Jurkat, Clone E6-1 (cell line): Measurements from ENCODE around the gene RAB6A.

ENCODE experiments used
- DNase-seq: peaks from one replicate; pipeline ENCODE4 v3.0.0-alpha.2; 2011; ENCODE audit warnings: low read depth, low spot score
- H3K4me3 ChIP-seq: 2 replicates; pipeline ENCODE4 v1.5.1; 2011; ENCODE audit warnings: mild to moderate bottlenecking, low read length, control low read depth, moderate library complexity

RAB6A gene

GRCh38 chr11:73645972-73646631 is 114.8 kb downstream of the RAB6A start, which contains the start of gene PLEKHB1:
Gene PLEKHB1 (plus strand): TSS chr11:73646581. CDS start chr11:73646609, 28 bp downstream.
- peak within 1 kb of the TSS; percentile 23; the same call in 1 of the 2 replicates for H3K4me3 ChIP-seq
- DNase-seq: no peak

DNA sequence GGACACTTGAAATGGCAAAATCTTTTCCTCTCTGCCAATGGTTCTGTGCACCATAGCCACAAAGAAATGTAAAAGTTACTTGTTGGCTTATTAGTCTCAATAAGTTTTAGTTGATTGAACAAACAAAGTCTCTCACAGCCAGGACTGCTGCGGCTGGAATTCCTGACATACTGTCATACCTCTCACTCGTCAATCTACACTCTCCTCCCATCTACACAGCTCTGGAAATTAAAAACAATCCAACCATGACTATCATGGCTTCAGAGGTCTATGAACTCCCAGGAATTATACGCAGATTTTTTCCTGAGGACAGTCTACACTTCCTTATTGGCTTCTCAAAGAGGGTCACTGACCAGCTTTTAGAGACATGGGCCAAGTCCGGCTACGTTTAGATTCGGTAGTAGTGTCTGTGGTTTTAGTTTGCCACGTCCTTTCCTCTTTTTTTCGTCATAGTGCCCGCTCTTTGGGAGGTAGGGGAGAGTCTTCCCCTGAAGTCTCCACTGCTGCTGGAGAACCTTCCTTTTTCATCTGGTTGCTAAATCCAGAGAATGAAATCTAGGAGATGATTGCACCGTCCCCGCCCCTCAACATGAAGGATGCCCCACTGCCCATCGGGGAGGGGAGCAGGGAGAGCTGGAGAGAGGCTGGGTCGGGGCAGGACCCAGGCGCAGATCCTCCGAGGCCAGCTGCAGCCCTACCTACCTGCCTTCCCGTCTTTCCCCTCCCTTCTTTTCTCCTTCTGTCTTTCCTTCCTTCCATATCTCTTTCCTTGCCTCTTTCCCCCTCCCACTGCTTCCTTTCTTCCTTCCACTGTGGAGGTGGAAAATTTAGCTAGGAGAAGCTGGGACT is 115.5 kb downstream of the RAB6A start:
- no peak for DNase-seq
- no peak overlapping the region for H3K4me3 ChIP-seq

GRCh38 chr11:73641668-73642067 is 119.2 kb downstream of the RAB6A start:
- no peak overlapping the region for H3K4me3 ChIP-seq
- no peak for DNase-seq

GRCh38 chr11:73640592-73640991 is 120.3 kb downstream of the RAB6A start:
- DNase-seq: no peak

DNA sequence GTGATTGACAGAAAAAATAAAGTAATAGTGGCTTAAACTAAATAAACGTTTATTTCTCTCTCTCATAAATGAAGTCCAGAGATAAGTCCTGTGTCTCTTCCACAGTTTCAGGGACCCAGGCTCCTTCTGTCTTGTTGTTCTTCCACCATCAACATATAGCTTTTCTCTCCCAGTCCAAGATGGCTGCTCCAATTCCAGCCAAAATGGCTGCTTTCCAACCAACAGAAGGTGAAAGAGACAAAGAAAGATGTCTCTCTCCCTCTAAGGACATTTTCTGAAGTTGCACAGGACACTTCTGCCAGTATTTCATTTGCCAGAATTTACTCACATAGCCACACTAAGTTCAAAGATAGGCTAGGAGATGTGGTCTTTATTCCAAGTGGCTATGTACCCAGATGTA is 123.9 kb downstream of the RAB6A start:
- no peak for DNase-seq
- no peak overlapping the region for H3K4me3 ChIP-seq

More at GRCh38 chr11:73640592-73640991, 120.3 kb downstream of the RAB6A start:
- no peak overlapping the region for H3K4me3 ChIP-seq

DNA sequence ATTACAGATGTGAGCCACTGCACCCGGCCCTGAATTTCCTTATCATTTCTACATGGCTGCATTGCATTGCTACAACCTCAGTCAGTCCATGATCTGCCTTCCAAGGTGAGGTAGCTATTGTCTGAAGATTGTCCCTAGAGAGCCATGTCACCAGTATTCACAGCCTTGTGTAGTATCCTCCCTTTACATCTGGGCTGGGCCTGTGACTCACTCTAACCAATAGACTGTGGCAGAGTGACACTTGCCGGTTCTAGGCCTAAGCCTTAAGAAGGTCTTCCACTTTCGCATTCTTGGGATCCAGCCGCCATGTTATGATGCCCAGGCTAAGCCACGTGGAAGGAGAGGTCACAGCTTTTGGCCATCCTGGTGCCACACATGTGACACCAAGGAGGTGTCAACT is 124.6 kb downstream of the RAB6A start:
- H3K4me3 ChIP-seq: no peak overlapping the region
- no peak for DNase-seq

DNA sequence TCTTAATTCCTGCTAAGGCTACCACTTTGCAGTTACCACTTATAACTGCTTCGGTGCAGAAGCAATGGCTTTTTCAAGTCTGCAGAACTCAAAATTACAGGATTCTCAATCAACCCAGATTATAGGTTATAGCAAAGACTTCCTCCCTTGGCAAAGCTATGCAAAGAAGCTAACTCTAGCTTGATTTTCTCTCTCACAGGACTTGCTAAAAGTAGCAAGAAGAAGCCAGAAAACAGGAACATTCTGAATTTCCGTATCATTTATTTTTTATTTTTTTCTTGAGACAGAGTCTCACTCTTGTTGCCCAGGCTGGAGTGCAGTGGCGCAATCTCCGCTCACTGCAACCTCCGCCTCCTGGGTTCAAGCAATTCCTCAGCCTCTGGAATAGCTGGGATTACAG is 125.2 kb downstream of the RAB6A start:
- no peak for DNase-seq
- no peak overlapping the region for H3K4me3 ChIP-seq

GRCh38 chr11:73633999-73634398 is 126.9 kb downstream of the RAB6A start:
- DNase-seq: peak; percentile 68
- H3K4me3 ChIP-seq: no peak overlapping the region

DNA sequence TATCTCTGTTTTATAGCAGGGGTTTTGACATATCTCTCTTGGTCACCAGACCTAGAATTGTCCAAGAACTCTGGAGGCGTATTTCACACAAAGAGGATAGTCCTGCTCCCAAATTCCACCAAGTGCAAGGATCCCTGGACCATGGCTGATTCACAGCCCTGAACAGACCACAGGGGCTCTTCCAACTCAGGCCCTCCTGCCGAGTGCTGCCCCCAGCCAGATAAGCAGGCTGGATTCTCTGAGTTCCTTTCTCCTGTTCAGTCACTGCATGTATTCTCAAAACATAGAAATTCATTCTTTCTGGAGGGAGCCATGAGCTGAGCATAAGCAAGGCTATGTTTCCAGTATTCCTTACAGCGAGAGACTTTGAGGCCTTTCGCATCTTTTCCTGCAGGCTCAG is 127.9 kb downstream of the RAB6A start:
- DNase-seq: no peak

GRCh38 chr11:73629907-73630306 is 131.0 kb downstream of the RAB6A start:
- no peak overlapping the region for H3K4me3 ChIP-seq
- DNase-seq: no peak

More for the DNA sequence above, 127.9 kb downstream of the RAB6A start:
- H3K4me3 ChIP-seq: no peak overlapping the region

- DNase-seq: peak; percentile 53
- H3K4me3 ChIP-seq: no peak overlapping the region
These were observed 135.1 kb downstream of the RAB6A start for GRCh38 chr11:73625696-73626318.
